Stimulated activated CD8-positive, alpha-beta memory T cell treated with anti-CD3 and anti-CD28 coated beads, Interleukin-7, amount 100 ng/mL, for 4 hours (primary cell): ENCODE data around the gene TBC1D8.

Experiments
- DNase-seq, 2 donors: peaks; one replicate each; pipeline ENCODE4 v3.0.0-alpha.2; 2020; ENCODE audit warnings: low read depth in 2 of 2

TBC1D8 gene

GRCh38 chr2:101027852-101028251 is 123.3 kb downstream of the TBC1D8 start:
- no peak for DNase-seq

- DNase-seq, result no peak
These were observed 124.2 kb downstream of the TBC1D8 start for GRCh38 chr2:101026923-101027469.

GRCh38 chr2:101026253-101026701 is 124.9 kb downstream of the TBC1D8 start:
- no peak for DNase-seq

DNA sequence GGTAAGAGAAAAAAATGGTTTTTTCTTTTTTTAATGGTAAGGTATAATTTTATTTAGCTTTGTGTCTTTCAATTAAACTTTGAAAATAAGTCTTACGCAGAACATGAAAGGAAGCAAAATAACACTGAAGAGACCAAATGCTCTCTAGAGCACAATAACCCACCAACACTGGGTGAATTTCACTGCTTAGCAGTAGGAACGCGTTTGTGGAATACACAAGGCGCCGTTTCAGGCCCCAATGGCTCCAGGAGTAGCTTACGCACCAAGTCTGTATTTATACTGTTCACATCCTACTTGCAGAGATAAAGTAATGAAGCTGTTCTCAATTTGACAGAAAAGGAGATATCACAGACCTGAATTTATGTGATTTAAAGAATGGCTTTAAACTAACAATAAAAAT is 125.6 kb downstream of the TBC1D8 start:
- no peak for DNase-seq

DNA sequence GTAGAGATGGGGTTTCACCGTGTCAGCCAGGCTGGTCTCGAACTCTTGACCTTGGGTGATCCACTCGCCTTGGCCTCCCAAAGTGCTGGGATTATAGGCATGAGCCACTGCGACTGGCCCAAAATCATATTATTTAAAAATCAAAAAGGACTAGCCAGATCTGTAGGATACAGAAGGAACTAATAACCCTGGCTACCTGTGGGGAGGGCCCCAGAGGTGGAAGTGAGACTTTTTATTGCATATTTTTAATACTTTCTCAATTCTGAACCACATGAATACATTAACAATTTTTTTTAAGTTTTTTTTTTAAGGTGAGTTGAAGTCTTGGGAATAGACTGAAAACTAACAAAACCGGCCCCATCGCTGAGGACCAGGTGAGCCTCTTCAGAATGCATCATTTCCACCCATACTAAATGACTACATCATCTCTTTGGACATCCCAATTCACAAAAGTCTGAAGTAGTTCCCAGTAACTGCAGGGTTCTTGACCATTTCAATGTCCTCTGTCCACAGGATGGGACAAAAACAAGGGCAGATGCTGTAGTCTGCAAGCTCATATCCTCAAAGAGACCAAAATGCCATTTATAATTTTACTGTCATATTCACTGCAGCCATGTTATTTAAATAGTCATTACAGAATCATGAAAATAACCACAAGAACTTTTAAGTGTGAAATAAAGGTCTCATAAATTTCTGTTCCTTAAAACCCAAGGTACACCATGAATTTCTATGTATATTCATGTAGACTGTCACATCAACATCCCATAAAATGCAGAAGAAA is 127.7 kb downstream of the TBC1D8 start:
- no peak for DNase-seq

GRCh38 chr2:101022221-101022620 is 129.0 kb downstream of the TBC1D8 start:
- no peak for DNase-seq

DNA sequence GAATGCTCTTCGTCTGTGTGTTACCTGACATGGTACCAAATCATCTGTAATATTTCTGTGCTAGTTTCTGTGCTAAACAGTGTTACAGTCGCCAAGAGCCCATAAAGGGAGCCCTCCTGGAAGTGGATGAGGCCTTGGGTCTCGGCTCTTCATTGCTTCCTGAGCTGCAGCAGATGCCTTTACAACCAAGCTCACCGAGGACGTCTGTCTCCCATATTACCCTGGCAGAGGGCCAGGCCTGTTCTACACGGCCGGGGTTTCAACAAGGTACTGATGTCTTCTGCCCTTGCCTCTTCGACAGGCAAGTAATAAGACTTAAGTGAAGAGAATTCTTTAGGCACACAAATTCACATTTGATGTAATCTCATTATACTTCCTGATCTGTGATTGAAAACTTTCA is 132.2 kb downstream of the TBC1D8 start:
- DNase-seq, result no peak

DNA sequence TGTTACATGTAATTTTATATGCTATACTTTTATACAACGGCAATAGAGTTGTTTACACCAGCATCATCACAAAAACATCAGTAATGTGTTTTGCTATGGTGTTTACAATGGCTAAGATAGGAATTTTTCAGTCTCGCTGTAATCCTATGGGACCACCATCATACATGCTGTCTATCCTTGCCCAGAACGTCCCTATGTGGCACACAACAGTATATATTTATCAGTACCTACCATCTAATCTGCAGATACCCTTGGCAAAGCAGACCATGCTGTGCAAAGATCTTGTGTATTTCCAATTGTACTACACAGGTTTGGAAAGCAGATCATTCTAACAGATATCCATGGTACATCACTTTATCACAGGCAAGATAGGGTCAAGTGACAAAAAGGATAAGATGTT is 133.8 kb downstream of the TBC1D8 start:
- no peak for DNase-seq

DNA sequence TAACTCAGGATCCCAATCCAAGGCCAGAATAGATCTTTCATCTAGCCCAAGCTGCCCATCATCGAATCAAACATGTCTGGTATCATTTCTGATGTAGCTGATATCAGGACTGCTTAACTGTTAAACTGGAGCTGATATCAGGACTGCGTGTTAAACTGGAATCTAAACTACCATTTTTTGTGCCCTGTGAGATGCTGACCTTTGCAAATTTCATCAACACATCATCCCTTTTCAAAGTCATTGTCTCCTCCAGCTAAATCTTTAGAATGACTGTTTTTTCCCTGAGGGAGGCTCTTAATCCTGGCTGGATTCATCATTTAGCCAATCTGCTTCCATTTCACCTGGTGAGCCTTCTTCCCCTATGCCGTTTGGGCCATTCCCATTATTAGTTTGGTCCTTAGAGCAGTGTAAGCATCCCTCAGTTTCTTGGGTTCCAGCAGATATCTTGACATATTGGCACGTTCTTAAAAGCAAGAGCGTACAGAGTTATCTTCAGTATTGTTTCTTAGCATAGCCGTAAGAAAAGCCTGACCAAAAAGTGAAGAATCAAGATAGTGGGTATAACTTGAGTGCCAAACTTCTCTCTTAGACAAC is 136.8 kb downstream of the TBC1D8 start:
- DNase-seq, result no peak

GRCh38 chr2:101012706-101013181 is 138.4 kb downstream of the TBC1D8 start:
- no peak for DNase-seq

DNA sequence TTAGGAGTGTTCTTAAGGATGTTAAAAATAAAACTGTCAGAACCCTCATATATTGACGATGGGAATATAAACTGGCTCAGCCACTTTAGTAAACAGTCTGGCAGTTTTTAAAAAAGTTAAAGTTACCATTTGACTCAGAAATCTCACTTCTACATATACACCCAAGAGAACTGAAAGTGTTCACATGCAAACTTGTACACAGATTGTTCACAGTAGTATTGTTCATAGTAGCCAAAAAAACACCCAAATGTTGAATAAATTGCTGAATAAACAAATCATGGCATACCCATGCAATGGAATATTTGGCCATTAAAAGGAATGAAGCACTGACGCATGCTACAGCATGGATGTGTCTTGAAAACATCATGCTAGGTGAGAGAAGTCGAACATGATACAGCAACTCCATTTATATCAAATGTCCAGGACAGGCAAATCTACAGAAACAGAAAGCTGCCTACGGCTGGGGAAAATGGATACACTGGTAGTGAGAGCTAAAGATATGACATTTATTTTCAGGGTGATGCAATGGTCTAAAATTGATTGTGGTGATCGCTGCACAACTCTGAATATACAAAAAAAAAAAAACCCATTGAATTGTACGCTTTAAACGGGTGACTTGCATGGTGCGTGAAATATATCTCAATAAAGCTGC is 139.0 kb downstream of the TBC1D8 start:
- no peak for DNase-seq

DNA sequence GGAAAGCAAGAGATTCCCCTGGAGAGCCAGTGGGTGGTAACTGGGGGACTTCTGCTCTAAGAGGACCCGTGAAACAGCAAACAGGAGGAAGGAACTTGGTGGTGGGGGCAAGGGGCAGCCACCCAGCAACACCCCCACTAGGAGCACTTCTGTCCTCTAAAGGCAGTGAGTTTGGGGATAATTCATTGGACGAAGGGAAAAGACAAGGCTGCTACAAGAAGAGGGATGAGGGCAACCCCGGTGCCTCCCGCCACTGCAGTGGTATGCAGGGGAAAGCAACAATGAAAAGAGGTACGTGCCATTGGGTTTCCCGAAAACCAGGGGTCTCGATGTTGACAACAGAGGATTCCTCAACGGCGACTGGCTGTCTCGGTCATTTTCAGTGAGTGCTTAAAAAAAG is 140.0 kb downstream of the TBC1D8 start:
- DNase-seq, result no peak

DNA sequence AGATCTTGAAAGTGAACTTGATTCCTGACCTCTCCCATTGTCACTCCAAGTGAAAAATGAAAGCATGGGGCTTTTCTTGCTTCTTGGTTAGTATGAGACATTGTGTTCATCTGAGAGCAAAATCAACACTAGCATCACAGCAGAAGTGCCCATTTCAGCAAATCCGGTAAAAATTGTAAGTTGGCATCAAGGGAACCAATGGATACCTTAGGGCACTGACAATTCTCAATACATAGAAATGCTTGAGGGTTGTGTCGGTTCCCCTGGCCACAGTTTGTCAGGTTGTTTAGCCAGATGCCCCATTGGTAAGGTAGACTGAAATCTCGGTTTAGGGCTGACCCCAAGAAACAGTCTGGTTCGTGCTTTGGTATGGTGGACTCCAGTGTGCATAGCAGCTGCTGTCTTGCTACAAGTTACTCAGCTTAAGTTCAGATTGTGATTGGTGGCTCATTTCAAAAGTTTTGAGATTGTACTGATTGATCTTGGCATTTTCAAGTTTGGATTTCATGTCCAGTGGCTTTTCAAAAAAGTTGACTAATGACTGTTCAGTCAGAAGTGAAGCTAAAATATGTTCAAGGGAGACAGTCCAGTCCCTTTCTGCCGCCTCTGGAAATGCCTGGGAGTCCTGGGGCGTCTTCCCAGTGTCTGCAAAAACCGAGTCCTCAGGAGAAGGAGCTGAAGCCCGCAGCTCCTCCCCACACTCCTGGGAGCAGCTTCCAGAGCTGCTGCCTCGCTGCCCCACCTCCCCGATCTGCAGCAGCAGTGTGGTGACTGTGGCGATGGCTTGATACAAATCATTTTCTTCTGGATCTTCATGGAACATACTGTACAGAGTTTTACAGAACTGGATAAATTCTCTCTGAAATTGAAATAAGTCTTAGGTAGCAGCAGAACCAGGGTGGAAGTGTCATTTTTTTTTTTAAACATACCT is 143.5 kb downstream of the TBC1D8 start:
- no peak for DNase-seq

DNA sequence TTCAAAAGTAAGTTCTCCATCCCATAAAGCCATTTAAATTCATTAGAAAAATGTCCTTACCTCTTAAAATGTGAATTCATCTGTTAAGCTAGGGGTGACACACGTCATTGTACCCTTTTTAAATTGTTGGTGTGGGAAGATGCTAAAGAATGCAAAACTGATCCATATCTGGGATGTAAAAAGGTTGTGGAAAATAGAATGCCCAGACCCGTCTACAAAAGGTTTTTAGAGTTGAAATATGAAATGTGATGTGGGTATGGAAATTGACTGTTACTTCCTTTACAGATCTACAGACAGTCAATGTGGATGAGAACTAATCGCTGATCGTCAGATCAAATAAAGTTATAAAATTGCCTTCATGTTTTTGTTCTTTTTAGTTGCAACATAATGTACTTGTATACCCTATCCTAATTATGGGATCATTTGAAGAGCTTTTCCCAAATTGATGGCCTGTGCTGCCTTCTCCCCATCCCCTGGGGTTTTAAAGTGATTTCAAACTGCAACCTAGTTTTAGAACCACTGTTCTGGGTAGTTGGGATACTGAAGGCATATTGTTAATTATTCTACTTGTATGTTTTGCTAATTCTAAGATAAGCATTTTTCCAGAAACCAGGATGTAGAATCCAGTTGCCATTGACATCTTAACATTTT is 145.0 kb downstream of the TBC1D8 start:
- DNase-seq, result no peak

DNA sequence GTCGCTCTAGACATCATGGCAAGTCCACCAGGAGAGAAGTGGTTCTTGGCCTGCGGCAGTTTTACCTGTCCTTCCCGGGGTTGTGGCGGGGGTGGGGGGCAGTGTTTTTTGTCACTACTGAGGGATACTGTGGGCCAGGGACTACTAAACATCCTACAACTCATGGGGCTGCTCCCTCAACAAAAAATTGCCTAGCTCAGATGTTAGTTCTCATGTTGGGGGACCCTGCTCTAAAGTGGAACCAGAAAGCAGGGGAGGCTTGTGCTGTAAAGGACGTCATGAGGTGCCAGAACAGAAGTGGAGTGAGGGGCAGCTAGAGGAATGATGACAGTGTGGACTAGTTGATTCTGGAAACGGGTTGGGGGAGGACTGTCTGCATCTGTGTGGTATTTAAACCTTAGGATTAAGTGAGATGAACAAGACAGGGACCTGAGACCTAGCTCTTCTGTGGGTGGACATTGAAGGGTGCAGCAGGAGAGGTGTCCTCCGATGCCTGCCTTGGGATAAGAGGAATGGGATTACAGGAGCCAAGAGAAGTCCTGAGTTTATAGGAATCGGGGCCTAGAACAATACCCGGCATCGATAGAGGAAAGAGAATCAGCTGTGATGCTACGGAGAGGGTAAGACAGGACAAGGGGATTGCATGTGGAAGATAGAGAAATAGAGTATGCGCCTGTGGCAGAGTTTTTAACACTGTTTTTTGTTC is 146.4 kb downstream of the TBC1D8 start:
- DNase-seq, result no peak

DNA sequence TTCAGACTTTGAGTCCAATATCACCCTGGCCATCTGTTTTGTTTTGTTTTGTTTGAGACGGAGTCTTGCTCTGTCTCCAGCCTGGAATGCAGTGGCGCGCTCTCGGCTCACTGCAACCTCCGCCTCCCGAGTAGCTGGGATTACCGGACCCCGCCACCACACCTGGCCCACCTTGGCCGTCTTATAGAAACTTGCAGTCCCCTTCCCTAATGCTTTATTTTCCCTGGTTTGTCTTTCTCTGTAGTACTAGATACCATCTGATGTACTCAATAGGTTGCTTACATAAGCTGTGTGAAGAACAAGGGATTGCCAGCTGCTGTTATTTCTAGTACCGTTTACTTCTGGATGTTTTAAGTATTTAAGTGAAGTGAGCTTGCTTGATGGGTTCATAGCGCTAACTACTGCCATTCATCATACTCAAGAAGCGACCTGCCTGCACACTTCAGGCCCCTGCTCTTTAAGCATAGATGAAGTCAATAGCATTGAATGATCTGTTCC is 147.9 kb downstream of the TBC1D8 start:
- DNase-seq, result no peak

DNA sequence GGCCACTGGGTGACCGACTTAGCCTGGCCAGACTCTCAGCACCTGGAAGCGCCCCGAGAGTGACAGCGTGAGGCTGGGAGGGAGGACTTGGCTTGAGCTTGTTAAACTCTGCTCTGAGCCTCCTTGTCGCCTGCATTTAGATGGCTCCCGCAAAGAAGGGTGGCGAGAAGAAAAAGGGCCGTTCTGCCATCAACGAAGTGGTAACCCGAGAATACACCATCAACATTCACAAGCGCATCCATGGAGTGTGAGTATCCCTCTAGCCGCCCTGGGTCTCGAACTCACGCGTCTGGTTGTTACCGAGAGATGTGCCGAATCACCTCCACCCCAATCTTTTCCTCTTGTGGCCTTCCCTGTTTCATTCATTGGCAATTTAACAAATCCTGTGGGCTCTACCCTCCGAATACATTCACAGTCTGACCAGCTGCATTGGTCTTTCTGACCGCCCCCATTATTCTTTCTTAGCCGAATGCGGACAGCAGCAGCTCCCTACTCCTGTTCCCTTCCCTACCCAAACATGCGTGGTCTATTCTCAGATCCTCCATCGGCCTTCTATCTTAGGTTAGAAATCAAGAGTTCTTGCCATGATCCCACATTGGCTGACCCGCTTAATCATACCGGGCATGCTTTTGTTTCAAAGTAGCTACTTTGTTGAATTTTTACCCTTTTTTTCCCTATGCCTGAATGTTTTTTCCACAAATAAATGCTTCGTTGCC is 148.5 kb downstream of the TBC1D8 start:
- DNase-seq, result no peak

DNA sequence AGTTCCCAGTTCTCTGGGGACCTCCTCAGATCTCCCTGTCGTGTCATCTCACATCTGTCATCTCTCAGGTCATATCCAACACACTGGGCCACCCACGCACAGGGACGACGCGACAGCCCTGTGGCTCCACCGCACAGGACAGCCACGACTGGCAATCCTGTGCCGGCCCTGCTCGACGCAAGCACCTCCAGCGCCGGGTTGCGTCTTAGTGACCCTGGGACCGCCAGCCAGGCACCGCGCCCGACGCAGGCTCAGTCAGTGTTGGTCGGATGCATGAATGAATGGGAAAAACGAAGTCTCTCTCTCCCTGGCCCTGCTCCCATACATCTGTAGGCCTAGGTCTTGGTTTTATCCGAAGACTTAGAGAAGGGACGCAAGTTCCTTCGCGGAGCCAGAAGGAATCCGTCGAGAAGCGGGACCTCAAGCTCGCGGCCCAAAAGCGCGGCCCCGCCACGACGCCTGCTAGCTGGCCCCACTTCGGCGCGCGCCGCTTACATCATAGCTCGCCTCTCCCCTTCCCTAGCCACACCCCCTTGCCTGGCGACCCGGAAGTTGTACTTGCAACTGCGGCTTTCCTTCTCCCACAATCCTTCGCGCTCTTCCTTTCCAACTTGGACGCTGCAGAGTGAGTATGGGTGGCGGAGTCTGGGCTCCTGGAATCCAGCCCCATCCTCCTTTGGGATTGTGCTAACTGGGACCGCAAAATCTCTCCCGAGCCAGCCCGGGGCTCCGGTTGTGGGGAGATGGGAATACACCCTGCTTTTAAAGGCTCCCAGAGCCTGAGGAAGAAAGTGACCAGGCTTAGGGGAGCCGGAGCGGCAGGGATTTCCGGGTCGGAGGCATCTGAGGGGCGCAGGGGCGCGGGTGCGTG is 149.3 kb downstream of the TBC1D8 start, which contains the start of gene RPL31:
Gene RPL31, plus strand, starts transcription at position 599 of the 871 bp plus-strand sequence. CDS start 413 bp downstream, outside the sequence.
- peak; percentile 95 to 96 for DNase-seq
